Activated naive CD4-positive, alpha-beta T cell treated with anti-CD3 and anti-CD28 coated beads, Interleukin-2, amount 50 U/mL, for 72 hours (primary cell): Measurements from ENCODE around the gene WASF2. TPM values are rescaled to one million over a fixed set of nuclear protein-coding genes. Genes with fewer than 3 reads are reported as not detected.
"Not testable (repeated sequence)": the region's sequence is repeated elsewhere in the genome, so short reads cannot be mapped to it uniquely, and the experiment has no call there.

Experiments
- ATAC-seq, 2 donors: fragments of 150-1000 bp; cut with Tn5 transposase; 2 replicates each; pipeline ENCODE4 v1.10.0; 2021; ENCODE audit warnings: mild to moderate bottlenecking in 2 of 2, moderate library complexity in 2 of 2
- DNase-seq, 2 donors: peaks; one replicate each; pipeline ENCODE4 v3.0.0; 2021 to 2022; ENCODE audit warnings: low spot score in 2 of 2
- H3K27ac Mint-ChIP-seq, 2 donors: one replicate each; pipeline ENCODE4 v1.8.0; 2022; ENCODE audit warnings: mild to moderate bottlenecking in 2 of 2, mixed read lengths in 2 of 2
- H3K36me3 Mint-ChIP-seq, 2 donors: one replicate each; pipeline ENCODE4 v1.8.0; 2022; ENCODE audit warnings: mixed read lengths in 2 of 2
- H3K9me3 Mint-ChIP-seq, 2 donors: one replicate each; pipeline ENCODE4 v1.8.0; 2022; ENCODE audit warnings: mixed read lengths in 2 of 2
- total RNA-seq, 2 donors: library from RNA; stranded (reverse); gene quantifications; one replicate each; pipeline ENCODE4 v1.2.3, GENCODE V29; 2022

WASF2 gene, protein sequence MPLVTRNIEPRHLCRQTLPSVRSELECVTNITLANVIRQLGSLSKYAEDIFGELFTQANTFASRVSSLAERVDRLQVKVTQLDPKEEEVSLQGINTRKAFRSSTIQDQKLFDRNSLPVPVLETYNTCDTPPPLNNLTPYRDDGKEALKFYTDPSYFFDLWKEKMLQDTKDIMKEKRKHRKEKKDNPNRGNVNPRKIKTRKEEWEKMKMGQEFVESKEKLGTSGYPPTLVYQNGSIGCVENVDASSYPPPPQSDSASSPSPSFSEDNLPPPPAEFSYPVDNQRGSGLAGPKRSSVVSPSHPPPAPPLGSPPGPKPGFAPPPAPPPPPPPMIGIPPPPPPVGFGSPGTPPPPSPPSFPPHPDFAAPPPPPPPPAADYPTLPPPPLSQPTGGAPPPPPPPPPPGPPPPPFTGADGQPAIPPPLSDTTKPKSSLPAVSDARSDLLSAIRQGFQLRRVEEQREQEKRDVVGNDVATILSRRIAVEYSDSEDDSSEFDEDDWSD
- total RNA-seq, result 100 to 1,000 TPM in 1 of 2 donors, 10 to 100 TPM in 1; 97.8 to 116 TPM

DNA sequence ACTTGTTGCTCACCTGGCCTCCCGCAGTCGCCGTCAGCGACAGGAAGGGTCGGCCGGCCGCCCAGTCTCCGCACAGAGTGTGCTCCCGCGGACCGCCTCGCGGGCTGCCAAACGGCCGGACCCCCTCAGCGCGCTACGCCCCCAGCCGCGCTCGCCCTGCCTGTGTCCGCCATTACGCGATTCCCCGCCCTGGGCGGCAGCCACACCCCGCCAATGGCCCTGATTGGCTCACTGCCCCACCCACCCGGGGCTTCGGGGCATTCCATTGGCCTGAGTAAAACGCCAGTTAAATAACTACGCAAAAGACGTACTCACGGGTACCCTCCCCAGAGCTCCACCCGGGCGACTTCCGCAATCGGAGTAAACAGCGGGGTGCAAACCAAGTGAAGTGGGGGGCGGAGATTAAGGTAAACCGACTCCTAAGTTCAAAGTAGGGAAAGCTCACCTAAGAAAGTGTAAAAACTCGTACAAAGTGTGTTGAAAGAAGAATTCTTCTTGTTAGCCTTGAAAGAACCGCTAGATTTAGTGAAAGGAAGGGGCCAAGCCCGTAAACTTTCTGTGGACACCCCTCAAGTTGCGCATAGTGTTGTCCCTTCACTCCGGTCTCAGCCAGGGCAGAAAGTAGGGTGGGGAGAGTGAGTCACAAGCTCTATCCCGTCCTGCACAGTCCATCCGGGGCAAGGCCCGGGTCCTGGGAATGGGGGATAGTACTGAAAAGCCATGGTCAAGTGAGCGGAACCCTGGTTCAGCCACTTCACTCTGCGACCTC, at the start of gene WASF2:
Gene WASF2, minus strand, starts transcription at position 195 of the 769 bp plus-strand sequence. CDS start 61,277 bp downstream, outside the sequence.
- peaks cover 0 to 9% of the 10 kb centered on the region in 2 donors for H3K36me3 Mint-ChIP-seq
- DNase-seq (peak; percentile 97 to 98), ATAC-seq (peak; percentile 95 to 97)
- H3K9me3 Mint-ChIP-seq, result no peaks in the 10 kb centered on the region
- peak within 1 kb of the TSS; percentile 98 to 99 for H3K27ac Mint-ChIP-seq

DNA sequence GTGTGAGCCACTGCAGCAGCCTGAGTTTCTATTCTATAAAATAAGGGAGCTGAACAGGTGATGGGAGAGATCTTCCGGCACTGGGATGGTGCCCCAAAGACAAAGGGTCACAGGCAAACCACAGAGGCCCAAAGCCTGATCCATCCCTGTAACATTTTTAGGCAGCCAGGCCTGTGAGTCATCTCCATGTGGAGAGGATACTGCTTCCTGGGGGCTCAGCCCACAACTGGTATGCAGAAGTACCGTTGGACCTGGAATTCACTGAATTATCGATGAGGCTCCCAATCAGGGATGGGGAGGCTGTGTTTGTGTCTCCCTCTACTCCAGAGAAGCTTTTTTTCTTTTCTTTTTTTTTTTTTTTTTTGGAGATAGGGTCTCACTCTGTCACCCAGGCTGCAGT, 48.8 kb upstream of the WASF2 start:
- DNase-seq, result no peak
- no peaks in the 10 kb centered on the region for H3K36me3 Mint-ChIP-seq
- ATAC-seq, result no peak
- H3K9me3 Mint-ChIP-seq, result no peaks in the 10 kb centered on the region
- no peak overlapping the region for H3K27ac Mint-ChIP-seq

DNA sequence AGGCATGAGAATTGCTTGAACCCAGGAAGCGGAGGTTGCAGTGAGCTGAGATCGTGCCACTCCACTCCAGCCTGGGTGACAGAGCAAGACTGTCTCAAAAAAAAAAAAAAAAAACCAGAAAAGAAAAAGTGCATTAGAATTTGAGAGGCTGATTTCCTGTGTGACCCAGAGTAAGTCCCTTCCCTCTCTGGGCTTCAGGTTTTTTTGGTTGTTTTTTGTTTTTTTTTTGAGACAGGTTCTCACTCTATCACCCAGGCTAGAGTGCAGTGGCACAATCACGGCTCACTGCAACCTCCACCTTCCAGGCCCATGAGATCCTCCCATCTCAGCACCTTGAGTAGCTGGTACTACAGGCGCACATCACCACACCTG, 48.3 kb upstream of the WASF2 start:
- H3K9me3 Mint-ChIP-seq, H3K27ac Mint-ChIP-seq, ATAC-seq, DNase-seq, H3K36me3 Mint-ChIP-seq: not testable (repeated sequence)

DNA sequence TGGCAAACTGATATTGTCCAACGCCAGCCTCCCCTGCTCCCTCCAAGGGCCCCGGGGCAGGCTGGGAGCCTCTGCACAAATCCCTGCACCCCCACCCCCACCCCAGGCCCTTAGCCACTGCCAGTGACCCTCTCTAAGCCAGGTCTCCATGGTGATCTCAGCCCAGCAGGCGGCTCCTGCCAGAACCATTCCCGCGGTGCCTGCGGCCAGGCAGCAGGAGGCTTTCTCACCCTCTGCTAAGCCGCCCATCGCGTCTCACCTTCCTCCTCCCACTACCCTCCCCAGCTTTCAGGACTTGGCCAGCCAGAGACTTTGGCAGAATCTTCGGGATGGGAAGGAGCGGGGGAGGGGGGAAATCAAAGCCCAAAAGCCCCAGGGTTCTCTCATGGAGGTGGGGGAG, 46.8 kb upstream of the WASF2 start:
- Mint-ChIP-seq H3K27ac (no peak overlapping the region), H3K9me3 (no peaks in the 10 kb centered on the region), H3K36me3 (no peaks in the 10 kb centered on the region)
- ATAC-seq (no peak), DNase-seq (no peak)

DNA sequence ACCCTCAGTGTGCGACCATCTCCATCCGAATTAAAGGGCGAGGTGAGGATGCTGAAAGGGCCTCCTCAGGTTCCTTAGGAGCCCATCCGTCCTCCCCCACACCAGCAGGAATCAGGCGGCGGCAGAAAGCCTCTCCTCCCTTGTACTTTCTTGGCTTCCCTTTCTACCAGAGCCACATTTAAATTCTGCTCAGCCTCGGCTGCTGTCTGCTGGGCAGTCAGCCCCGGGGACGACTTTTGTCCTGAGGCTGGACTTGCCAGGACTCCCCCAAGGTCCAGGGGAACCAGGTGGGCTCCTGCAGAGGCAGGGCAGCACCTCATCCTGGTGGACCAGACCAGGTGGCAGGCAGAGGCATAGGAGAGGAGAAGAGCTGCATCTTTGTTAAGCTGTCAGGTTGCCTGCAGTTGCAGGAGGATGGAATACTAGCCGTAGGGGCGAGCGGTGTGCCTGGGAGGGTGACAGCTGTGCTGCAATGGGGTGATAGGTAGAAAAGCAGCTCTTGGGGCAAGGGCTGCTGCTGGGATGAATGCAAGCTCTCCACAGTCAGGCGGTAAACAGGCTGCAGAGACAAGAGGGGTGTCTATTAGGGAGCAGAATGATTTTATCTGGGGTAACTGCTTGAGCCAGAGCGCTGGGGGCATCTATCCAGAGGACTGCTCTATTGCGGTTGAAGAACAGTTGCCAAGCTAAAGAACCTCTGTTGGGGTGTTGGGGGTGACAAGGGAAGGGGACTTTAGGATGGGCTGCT, 46.2 kb upstream of the WASF2 start:
- Mint-ChIP-seq H3K36me3 (no peaks in the 10 kb centered on the region), H3K27ac (peak overlapping the region in 1 of 2 donors; percentile 11), H3K9me3 (no peaks in the 10 kb centered on the region)
- DNase-seq (no peak), ATAC-seq (no peak)

DNA sequence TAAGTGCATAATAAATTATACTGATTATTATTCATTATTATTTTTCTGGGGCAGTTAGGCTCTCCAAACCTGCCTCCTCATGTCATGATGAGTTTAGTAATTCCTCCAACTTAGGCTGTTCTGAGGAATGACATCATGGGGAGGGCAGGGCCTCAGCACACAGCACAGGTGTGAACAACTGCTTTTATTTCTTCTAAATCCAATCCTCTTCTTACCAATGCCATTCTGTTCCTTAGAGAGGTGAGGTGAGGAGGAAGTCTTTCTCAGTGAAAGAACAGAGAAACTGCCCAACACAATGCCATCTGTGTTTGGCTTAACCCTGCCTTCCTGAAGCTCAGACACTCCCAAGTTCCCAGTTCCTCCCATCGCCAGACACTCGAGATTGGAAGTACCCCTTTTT, 45.4 kb upstream of the WASF2 start:
- no peak for ATAC-seq

DNA sequence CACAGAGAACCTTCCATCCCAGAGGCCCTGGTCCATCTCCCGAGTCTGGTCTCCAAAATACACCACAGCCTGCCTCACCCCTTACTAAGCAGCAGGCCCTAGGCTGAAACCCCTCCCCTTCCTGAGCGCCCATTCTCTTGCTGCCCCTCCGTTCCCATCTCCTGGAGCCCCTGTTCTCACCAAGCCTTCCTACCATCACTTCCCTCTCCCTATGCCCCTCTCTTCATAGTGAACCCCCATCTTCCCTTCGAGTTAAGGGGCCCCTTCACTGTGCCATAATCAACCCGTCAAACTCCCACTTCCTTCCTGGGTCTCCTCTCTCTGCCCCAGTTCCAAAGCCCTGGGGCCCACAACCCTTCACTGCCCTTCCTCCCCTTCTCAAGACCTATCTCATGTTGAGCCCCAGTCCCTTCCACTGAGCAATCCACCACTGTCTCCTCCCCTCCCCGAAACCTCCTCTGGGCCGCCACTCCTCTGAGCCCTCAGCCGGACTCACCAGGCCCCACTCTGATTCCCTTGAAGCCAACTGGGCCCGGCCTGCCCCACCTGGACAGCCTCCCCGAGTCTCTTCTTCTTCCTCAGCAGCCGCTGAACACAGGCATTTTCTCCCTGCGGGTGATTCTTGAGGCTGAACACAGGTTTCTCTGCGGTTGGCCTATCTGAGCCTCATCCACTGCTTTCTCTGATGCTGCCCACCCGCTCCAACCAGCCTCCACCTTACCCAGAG, 42.2 kb upstream of the WASF2 start:
- Mint-ChIP-seq H3K27ac (peak overlapping the region; percentile 48 to 62), H3K9me3 (no peaks in the 10 kb centered on the region), H3K36me3 (no peaks in the 10 kb centered on the region)
- ATAC-seq (no peak), DNase-seq (no peak)

More for the DNA sequence above, 45.4 kb upstream of the WASF2 start:
- Mint-ChIP-seq H3K9me3 (no peaks in the 10 kb centered on the region), H3K27ac (peak overlapping the region in 1 of 2 donors; percentile 5), H3K36me3 (no peaks in the 10 kb centered on the region)
- no peak for DNase-seq

DNA sequence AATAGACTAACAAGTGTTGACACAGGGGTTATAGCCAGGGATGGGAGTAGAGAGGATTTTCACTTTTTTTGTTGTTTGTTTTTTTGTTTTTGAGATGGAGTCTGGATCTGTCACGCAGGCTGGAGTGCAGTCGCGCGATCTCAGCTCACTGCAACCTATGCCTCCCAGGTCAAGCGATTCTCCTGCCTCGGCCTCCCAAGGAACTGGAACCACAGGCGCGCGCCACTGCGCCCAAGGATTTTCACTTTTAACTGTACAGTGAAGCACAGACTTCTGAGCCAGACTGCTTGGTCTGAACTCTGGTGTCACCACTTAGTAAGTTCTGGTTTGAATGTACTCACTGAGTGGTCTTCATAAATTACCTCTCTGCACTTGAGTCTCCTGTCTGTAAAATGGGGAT, 40.2 kb upstream of the WASF2 start:
- Mint-ChIP-seq H3K36me3 (peaks cover 0 to 9% of the 10 kb centered on the region in 2 donors), H3K27ac (no peak overlapping the region), H3K9me3 (no peaks in the 10 kb centered on the region)
- DNase-seq, result no peak
- no peak for ATAC-seq

DNA sequence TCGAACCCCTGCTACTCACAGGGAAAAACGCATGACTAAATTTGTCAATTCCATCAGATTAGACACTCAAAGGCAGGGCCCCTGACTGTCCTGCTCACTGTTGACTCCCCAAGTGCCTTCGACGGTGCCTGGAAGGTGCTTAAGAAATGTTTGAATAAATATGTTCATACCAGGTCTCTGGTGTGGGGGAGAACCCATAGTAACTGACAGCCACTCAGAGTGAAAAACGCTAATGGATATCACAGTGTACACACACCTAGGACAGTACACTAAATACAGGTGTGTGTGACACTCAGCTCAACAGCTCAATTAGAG, 39.7 kb upstream of the WASF2 start:
- peaks cover 0 to 9% of the 10 kb centered on the region in 2 donors for H3K36me3 Mint-ChIP-seq
- no peak for DNase-seq

DNA sequence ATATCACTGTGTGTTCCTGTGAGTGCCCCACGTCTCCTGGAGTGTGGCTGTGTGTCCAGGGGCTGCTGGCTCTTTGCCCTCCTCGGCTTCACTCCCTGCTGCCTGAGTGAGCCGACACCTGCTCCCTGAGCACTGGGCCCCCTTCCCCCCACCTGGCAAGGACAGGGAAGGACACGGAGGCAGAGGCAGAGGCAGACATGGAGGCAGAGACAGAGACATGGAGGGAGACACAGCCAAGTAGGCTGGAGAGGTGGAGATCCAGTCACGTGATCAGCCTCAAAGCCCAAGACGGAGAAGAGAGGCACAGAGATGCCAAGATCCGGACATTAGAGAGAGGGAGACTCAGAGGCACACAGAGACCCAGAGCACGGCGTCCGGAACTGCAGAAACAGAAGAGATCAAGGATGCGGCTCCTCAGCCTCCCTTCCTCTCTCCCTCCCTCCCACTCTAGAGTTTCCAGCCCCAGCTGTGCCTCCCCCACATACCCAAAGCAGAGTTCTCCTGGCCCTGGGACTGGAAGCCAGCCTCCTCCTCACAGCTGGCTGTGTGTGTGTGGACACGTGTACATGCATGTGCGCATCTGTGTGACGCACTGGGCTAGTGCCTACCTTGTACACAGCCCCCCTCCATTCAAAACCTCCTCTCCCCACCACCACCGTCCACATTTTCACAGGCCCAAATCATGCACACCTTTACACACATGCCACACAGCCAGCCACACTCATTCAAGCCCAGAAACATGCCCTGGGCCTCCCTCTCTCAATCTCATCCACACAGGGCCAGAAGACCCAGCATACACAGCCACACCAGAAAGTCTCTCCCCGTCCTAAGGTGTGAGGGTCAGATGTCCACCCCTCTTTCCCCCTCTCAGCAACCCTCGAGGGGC, 39.1 kb upstream of the WASF2 start:
- Mint-ChIP-seq H3K27ac (no peak overlapping the region), H3K9me3 (no peaks in the 10 kb centered on the region), H3K36me3 (peaks cover 0 to 9% of the 10 kb centered on the region in 2 donors)
- DNase-seq (no peak), ATAC-seq (no peak)

More for the DNA sequence above, 39.7 kb upstream of the WASF2 start:
- Mint-ChIP-seq H3K27ac (no peak overlapping the region), H3K9me3 (no peaks in the 10 kb centered on the region)
- no peak for ATAC-seq

DNA sequence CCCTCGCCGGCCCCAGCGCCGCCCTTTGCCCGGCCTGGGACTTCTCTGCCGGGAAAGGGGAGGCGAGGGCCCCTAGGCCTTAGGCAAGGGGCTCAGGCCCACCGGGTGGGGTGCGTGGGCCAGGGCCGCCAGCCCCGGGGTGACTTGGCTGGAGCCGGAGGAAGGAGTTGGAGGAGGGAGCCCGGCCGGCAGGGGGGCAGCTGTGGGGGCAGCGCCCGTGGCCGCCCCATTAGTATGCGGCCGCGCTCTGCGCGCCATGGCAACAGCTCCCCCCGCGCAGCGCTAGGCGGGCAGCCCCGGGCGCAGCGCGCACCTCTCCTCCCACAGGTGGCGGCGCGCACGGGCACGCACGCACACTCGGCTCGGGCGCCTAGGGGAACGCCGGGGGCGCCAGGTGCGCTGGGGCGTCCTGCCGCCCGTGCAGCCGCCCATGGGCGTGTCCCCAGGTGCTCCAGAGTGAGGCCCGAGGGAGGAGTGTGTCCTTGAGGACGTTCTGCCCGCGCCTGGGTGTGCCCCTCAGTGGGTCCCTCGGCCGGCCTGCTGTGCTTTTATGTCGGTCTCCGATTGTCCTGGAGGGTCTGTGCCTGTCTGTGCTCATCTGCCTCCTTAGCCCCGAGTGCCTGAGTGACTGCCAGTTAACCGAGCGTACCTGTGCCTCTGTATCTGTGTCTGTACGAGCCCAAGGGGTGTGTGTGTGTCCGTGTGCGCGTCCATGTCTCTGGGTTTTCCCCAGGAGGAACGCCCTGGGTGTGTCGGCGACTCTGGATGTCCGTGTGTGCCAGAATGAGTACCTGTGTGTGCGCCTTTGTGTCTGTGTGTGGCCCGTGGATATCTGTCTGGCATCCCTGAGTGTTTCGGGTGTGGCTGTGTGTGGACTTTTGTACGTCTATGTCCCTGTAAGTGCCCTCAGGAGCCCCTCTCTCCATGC, 38.2 kb upstream of the WASF2 start:
- Mint-ChIP-seq H3K36me3 (peaks cover 0 to 9% of the 10 kb centered on the region in 2 donors), H3K27ac (no peak overlapping the region), H3K9me3 (no peaks in the 10 kb centered on the region)
- DNase-seq, result peak in 1 of 2 donors; percentile 60
- ATAC-seq, result peak; percentile 21 to 33

DNA sequence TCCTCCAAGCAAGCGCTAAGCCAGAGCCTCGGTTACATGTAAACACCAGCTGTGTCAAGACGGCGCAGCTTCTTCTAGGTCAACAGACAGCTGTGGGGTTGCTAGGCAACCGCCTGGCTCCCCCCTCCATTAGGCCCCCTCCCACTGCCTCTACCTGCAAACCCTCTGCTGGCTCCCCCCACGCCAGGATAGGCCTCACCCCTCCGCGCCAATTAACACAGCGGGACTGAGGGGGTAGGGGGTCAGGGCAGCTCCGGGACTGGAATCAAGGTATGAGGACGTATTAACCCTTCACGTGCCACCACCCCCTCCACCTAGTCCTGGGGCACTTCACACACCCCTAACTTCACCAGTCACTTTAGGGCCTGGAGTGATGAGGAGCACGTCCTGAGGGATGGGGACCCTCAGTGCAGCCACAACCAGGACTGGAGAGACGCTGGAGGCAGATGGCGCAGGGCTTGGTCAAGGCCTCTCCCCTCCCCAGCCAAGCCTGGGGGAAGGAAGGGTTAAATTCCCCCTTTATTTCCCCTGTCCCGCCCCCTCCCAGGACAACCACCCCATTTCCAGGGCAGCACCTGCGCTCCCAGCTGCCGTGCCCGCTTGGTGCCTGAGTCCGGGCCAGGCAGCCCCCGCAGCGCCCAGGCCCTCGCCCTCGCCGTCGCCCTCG, 37.4 kb upstream of the WASF2 start:
- DNase-seq (no peak), ATAC-seq (no peak)
- Mint-ChIP-seq H3K9me3 (no peaks in the 10 kb centered on the region), H3K36me3 (peaks cover 4 to 9% of the 10 kb centered on the region in 2 donors), H3K27ac (no peak overlapping the region)

DNA sequence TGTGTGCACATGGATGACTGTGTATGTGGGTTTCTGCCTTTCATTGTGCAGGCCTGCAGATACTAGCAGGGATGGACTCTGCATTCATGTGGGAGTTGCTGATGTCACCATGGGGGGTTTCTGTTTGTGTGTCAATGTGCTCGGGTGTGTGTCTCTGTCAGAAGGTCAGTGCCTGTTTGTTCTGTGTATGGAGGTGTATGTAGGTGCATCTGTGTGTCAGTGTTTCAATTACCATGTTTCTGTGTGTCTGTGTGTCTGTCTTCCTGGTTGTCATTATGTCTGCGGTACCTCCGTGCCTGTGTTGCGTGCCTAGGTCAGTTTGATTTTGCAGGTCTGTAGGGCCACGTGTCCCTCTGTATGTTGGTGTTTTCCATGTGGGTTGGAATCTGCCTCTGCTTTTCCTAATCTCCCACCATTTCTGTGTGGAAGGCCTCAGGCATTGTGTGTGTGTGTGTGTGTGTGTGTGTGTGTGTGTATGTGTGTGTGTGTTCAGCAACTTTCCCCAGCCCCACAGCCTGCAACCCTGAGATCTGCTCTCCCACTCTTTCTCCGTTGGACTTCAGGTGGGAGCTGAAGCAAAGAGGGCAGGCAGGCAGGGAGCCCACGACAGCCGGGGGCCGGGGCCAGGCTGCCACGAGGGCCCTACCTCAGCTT, 36.7 kb upstream of the WASF2 start:
- Mint-ChIP-seq H3K27ac (peak overlapping the region in 1 of 2 donors; percentile 85), H3K36me3 (peaks cover 9 to 11% of the 10 kb centered on the region in 2 donors), H3K9me3 (no peaks in the 10 kb centered on the region)
- no peak for DNase-seq
- peak in 1 of 2 donors; percentile 13 for ATAC-seq
